ENCODE measurements around the gene GOSR2.

DNA sequence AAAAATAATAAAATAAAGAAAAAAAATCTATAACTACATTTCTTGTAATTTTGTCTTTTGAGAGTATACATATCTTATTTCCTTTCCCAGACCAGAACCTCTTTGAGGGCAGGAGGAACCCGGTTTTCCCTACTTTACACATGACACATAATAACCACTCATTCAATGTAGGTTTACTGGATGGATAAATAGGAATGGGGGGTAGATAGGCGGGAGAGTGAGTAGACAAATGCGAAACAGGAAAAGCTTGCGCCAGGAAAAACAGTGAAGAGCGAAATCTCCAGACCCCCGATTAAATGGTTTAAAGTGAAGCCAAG is 515 bp upstream of the GOSR2 start:
- TF ChIP-seq EZH2phosphoT487 (IDR thresholded peaks at IDR 0.05; ENCODE audit: borderline replicate concordance) (no peak), JUND (IDR thresholded peaks at IDR 0.05) (no peak), EZH2 (IDR thresholded peaks at IDR 0.05) (no peak), ZNF274 (IDR thresholded peaks at IDR 0.05; ENCODE audit: low read depth, low read length) (no peak), CEBPB (IDR thresholded peaks at IDR 0.05; ENCODE audit: low read depth) (no peak), SP1 (IDR thresholded peaks at IDR 0.05; ENCODE audit: low read depth) (no peak), POLR2AphosphoS5 (IDR thresholded peaks at IDR 0.05; ENCODE audit: low read depth, low read length) (no peak), RAD21 (IDR thresholded peaks at IDR 0.05; ENCODE audit: low read depth) (no peak), ELF1 (IDR thresholded peaks at IDR 0.05; ENCODE audit: borderline replicate concordance, low read depth) (no peak), POLR2A (IDR thresholded peaks at IDR 0.05; ENCODE audit: borderline replicate concordance, extremely low read depth, insufficient read depth, insufficient read length) (no peak)
- TF ChIP-seq, protein P1, sequence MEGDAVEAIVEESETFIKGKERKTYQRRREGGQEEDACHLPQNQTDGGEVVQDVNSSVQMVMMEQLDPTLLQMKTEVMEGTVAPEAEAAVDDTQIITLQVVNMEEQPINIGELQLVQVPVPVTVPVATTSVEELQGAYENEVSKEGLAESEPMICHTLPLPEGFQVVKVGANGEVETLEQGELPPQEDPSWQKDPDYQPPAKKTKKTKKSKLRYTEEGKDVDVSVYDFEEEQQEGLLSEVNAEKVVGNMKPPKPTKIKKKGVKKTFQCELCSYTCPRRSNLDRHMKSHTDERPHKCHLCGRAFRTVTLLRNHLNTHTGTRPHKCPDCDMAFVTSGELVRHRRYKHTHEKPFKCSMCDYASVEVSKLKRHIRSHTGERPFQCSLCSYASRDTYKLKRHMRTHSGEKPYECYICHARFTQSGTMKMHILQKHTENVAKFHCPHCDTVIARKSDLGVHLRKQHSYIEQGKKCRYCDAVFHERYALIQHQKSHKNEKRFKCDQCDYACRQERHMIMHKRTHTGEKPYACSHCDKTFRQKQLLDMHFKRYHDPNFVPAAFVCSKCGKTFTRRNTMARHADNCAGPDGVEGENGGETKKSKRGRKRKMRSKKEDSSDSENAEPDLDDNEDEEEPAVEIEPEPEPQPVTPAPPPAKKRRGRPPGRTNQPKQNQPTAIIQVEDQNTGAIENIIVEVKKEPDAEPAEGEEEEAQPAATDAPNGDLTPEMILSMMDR (IDR thresholded peaks at IDR 0.05 in 2 of 3, conservative IDR thresholded peaks at IDR 0.05 in 1 of 3; ENCODE audit: borderline replicate concordance in 1 of 3, insufficient read depth in 1 of 3, low read depth in 2 of 3, low read length in 2 of 3), result no peak
- TF ChIP-seq, protein P2, sequence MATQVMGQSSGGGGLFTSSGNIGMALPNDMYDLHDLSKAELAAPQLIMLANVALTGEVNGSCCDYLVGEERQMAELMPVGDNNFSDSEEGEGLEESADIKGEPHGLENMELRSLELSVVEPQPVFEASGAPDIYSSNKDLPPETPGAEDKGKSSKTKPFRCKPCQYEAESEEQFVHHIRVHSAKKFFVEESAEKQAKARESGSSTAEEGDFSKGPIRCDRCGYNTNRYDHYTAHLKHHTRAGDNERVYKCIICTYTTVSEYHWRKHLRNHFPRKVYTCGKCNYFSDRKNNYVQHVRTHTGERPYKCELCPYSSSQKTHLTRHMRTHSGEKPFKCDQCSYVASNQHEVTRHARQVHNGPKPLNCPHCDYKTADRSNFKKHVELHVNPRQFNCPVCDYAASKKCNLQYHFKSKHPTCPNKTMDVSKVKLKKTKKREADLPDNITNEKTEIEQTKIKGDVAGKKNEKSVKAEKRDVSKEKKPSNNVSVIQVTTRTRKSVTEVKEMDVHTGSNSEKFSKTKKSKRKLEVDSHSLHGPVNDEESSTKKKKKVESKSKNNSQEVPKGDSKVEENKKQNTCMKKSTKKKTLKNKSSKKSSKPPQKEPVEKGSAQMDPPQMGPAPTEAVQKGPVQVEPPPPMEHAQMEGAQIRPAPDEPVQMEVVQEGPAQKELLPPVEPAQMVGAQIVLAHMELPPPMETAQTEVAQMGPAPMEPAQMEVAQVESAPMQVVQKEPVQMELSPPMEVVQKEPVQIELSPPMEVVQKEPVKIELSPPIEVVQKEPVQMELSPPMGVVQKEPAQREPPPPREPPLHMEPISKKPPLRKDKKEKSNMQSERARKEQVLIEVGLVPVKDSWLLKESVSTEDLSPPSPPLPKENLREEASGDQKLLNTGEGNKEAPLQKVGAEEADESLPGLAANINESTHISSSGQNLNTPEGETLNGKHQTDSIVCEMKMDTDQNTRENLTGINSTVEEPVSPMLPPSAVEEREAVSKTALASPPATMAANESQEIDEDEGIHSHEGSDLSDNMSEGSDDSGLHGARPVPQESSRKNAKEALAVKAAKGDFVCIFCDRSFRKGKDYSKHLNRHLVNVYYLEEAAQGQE (IDR thresholded peaks at IDR 0.05; ENCODE audit: low read depth), result no peak
- TF ChIP-seq, protein P3, sequence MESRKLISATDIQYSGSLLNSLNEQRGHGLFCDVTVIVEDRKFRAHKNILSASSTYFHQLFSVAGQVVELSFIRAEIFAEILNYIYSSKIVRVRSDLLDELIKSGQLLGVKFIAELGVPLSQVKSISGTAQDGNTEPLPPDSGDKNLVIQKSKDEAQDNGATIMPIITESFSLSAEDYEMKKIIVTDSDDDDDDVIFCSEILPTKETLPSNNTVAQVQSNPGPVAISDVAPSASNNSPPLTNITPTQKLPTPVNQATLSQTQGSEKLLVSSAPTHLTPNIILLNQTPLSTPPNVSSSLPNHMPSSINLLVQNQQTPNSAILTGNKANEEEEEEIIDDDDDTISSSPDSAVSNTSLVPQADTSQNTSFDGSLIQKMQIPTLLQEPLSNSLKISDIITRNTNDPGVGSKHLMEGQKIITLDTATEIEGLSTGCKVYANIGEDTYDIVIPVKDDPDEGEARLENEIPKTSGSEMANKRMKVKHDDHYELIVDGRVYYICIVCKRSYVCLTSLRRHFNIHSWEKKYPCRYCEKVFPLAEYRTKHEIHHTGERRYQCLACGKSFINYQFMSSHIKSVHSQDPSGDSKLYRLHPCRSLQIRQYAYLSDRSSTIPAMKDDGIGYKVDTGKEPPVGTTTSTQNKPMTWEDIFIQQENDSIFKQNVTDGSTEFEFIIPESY (IDR thresholded peaks at IDR 0.05; ENCODE audit: extremely low read depth, insufficient replicate concordance, low read length), result no peak

All from HCT116 (cell line).